ENCODE data around the gene JUN.

Gene JUN

GRCh38 chr1:58732087-58732775 is 51.6 kb downstream of the JUN start:
- H3K27ac ChIP-seq (ENCODE audit: low read length): no peak overlapping the region
- no peaks in the 10 kb centered on the region for H3K36me3 ChIP-seq (ENCODE audit: control insufficient read depth in 1 of 2, insufficient read depth in 2 of 2, low read length in 2 of 2)
- H3K9me3 ChIP-seq (ENCODE audit: control insufficient read depth in 1 of 2, low read length in 2 of 2): no peaks in the 10 kb centered on the region
- no peak overlapping the region for H3K4me3 ChIP-seq (ENCODE audit: low read depth in 1 of 2, low read length in 2 of 2)
- H3K27me3 ChIP-seq (ENCODE audit: low read depth, low read length): no peaks in the 10 kb centered on the region
- peaks cover 0 to 4% of the 10 kb centered on the region in 2 donors for H3K4me1 ChIP-seq (ENCODE audit: control insufficient read depth in 1 of 2, insufficient read depth in 2 of 2, low read length in 2 of 2)
